Fibroblast of lung (primary cell): ENCODE measurements around the gene NPY1R. TPM values are rescaled to one million over a fixed set of nuclear protein-coding genes. Genes with fewer than 3 reads are reported as not detected.

ENCODE experiments used
- DNase-seq, 2 donors: peaks; one replicate each; pipeline versions ENCODE4 v3.0.0 to v3.0.0-alpha.2; 2010; ENCODE audit warnings: low read depth in 2 of 2
- H2AFZ ChIP-seq: 2 replicates; pipeline ENCODE4 v1.5.1; 2012; ENCODE audit warnings: low read length, control low read depth, inconsistent platforms
- H3K27ac ChIP-seq: 2 replicates; pipeline ENCODE4 v1.5.1; 2011; ENCODE audit warnings: low read length, control low read depth; ENCODE audit not compliant: insufficient read depth
- H3K27me3 ChIP-seq: 2 replicates; pipeline ENCODE4 v1.5.1; 2011; ENCODE audit warnings: mild to moderate bottlenecking, low read length; ENCODE audit not compliant: control insufficient read depth, insufficient read depth
- H3K36me3 ChIP-seq: 2 replicates; pipeline ENCODE4 v1.5.1; 2011; ENCODE audit warnings: low read length; ENCODE audit not compliant: control insufficient read depth, insufficient read depth
- H3K4me1 ChIP-seq: 2 replicates; pipeline ENCODE4 v1.5.1; 2011; ENCODE audit warnings: low read length; ENCODE audit not compliant: control insufficient read depth, insufficient read depth; ENCODE audit errors: extremely low read depth
- H3K4me2 ChIP-seq: 2 replicates; pipeline ENCODE4 v1.5.1; 2011; ENCODE audit warnings: low read length, control low read depth; ENCODE audit not compliant: insufficient read depth; ENCODE audit errors: extremely low read depth
- H3K4me3 ChIP-seq, 4 experiments: fragments of 200-600 bp in 1 of 4; sonication (generic) in 1 of 4; replicated peaks in 1 of 4; 2 replicates each; pipeline ENCODE4 v1.5.1; 2011 to 2016; ENCODE audit warnings: low read length in 4 of 4, low read depth in 3 of 4, mild to moderate bottlenecking in 3 of 4, control low read depth in 2 of 4, inconsistent platforms in 1 of 4, mixed read lengths in 1 of 4; ENCODE audit not compliant: insufficient read depth in 1 of 4; ENCODE audit errors: control extremely low read depth in 1 of 4
- H3K79me2 ChIP-seq: 2 replicates; pipeline ENCODE4 v1.5.1; 2012; ENCODE audit warnings: mild to moderate bottlenecking, low read length, inconsistent platforms; ENCODE audit not compliant: control insufficient read depth, insufficient read depth
- H3K9ac ChIP-seq: 2 replicates; pipeline ENCODE4 v1.5.1; 2011; ENCODE audit warnings: mild to moderate bottlenecking, low read length, control low read depth; ENCODE audit not compliant: insufficient read depth
- H3K9me3 ChIP-seq: 2 replicates; pipeline ENCODE4 v1.5.1; 2012; ENCODE audit warnings: low read depth, low read length; ENCODE audit not compliant: control insufficient read depth, insufficient read depth
- H4K20me1 ChIP-seq: 2 replicates; pipeline ENCODE4 v1.5.1; 2011; ENCODE audit warnings: low read length; ENCODE audit not compliant: control insufficient read depth, insufficient read depth; ENCODE audit errors: extremely low read depth
- CTCF ChIP-seq, 2 donors: IDR thresholded peaks in 1 of 2; conservative IDR thresholded peaks in 1 of 2; 1 replicate in 1 of 2; 2 replicates in 1 of 2; pipeline ENCODE4 v1.5.1; 2011 to 2012; ENCODE audit warnings: low read length in 2 of 2, control low read depth in 1 of 2, inconsistent platforms in 1 of 2, low read depth in 1 of 2, mild to moderate bottlenecking in 1 of 2
- EZH2 ChIP-seq: IDR thresholded peaks from 2 replicates; pipeline ENCODE4 v1.5.1; 2012; ENCODE audit warnings: low read length, control low read depth, mild to moderate bottlenecking; ENCODE audit errors: missing control alignments
- polyA minus RNA-seq: library from RNA; depleted of rRNA, polyadenylated mRNA; stranded (reverse); fragments of >200 nt; gene quantifications from 2 replicates; pipeline ENCODE4 v1.2.3, GENCODE V29; 2011; ENCODE audit warnings: low replicate concordance
- polyA plus RNA-seq, 2 donors: library from polyadenylated mRNA; depleted of rRNA in 1 of 2; stranded (reverse) in 1 of 2; unstranded in 1 of 2; fragments of >200 nt; gene quantifications; 2 replicates each; pipeline ENCODE4 v1.2.1, GENCODE V29; 2011 to 2012; ENCODE audit warnings: missing spikeins in 1 of 2
- total RNA-seq: library from RNA; depleted of rRNA; stranded (reverse); fragments of >200 nt; gene quantifications from 2 replicates; pipeline ENCODE4 v1.2.1, GENCODE V29; 2014

Gene NPY1R
- total RNA-seq (under 0.01 TPM in 2 replicates), polyA plus RNA-seq (0.01 and 0.02 TPM in 2 replicates), polyA minus RNA-seq (not detected in 2 replicates)
- not detected in 2 replicates for polyA plus RNA-seq (2012)

- Histone ChIP-seq H3K79me2 (no peaks in the 10 kb centered on the region), H3K9me3 (no peaks in the 10 kb centered on the region), H3K4me1 (peaks cover 3% of the 10 kb centered on the region), H3K4me2 (peak within 1 kb of the TSS; percentile 96), H3K27ac (no peak within 1 kb of the TSS), H4K20me1 (no peaks in the 10 kb centered on the region), H3K4me3 (peak within 1 kb of the TSS; percentile 25 to 73 (median 56)), H2AFZ (peak within 1 kb of the TSS; percentile 84), H3K9ac (no peak within 1 kb of the TSS), H3K27me3 (peaks cover 14% of the 10 kb centered on the region), H3K36me3 (no peaks in the 10 kb centered on the region)
- TF ChIP-seq CTCF (conservative IDR thresholded peaks at IDR 0.05 in 1 of 2, IDR thresholded peaks at IDR 0.05 in 1 of 2; ENCODE audit: low read depth in 1 of 2, low read length in 2 of 2) (peak; percentile 68 to 74), EZH2 (no peak)
- peak; percentile 77 to 79 for DNase-seq
These were observed at the start of gene NPY1R for GRCh38 chr4:163332526-163333406. Gene NPY1R (minus strand): TSS chr4:163332596. CDS start chr4:163326554, 6,042 bp downstream.

- no peak overlapping the region for H3K4me2 ChIP-seq
- no peaks in the 10 kb centered on the region for H3K9me3 ChIP-seq
- H3K27ac ChIP-seq: no peak overlapping the region
- no peak overlapping the region for H3K4me3 ChIP-seq
- H2AFZ ChIP-seq: no peak overlapping the region
- H3K79me2 ChIP-seq: no peaks in the 10 kb centered on the region
- H3K36me3 ChIP-seq: no peaks in the 10 kb centered on the region
- H4K20me1 ChIP-seq: no peaks in the 10 kb centered on the region
- no peak overlapping the region for H3K9ac ChIP-seq
- no peak for DNase-seq
- H3K4me1 ChIP-seq: no peaks in the 10 kb centered on the region
- H3K27me3 ChIP-seq: no peaks in the 10 kb centered on the region
- no peak for TF ChIP-seq CTCF (conservative IDR thresholded peaks at IDR 0.05 in 1 of 2, IDR thresholded peaks at IDR 0.05 in 1 of 2; ENCODE audit: low read depth in 1 of 2, low read length in 2 of 2)
- no peak for TF ChIP-seq EZH2
These were observed 48.3 kb upstream of the NPY1R start for GRCh38 chr4:163380703-163381102.

GRCh38 chr4:163378661-163379060 lies 46.3 kb upstream of the NPY1R start:
- H3K4me2 ChIP-seq: no peak overlapping the region
- no peak overlapping the region for H3K9ac ChIP-seq
- no peaks in the 10 kb centered on the region for H3K79me2 ChIP-seq
- no peaks in the 10 kb centered on the region for H4K20me1 ChIP-seq
- H3K4me1 ChIP-seq: no peaks in the 10 kb centered on the region
- no peaks in the 10 kb centered on the region for H3K27me3 ChIP-seq
- peak in 1 of 2 donors; percentile 1 for DNase-seq
- H3K9me3 ChIP-seq: no peaks in the 10 kb centered on the region
- TF ChIP-seq EZH2 (no peak), CTCF (conservative IDR thresholded peaks at IDR 0.05 in 1 of 2, IDR thresholded peaks at IDR 0.05 in 1 of 2; ENCODE audit: low read depth in 1 of 2, low read length in 2 of 2) (no peak)
- H3K4me3 ChIP-seq: no peak overlapping the region
- no peak overlapping the region for H2AFZ ChIP-seq
- H3K27ac ChIP-seq: no peak overlapping the region
- H3K36me3 ChIP-seq: no peaks in the 10 kb centered on the region
